ENCODE data around the gene MTMR2. TPM values are rescaled to one million over a fixed set of nuclear protein-coding genes. Genes with fewer than 3 reads are reported as not detected.

The MTMR2 gene
- total and polyA plus RNA-seq, 2 of the 13 experiments (the other 11 are each of a cell fraction or from before 2014, with no cell fraction given): 12.7 to 22.3 TPM

DNA sequence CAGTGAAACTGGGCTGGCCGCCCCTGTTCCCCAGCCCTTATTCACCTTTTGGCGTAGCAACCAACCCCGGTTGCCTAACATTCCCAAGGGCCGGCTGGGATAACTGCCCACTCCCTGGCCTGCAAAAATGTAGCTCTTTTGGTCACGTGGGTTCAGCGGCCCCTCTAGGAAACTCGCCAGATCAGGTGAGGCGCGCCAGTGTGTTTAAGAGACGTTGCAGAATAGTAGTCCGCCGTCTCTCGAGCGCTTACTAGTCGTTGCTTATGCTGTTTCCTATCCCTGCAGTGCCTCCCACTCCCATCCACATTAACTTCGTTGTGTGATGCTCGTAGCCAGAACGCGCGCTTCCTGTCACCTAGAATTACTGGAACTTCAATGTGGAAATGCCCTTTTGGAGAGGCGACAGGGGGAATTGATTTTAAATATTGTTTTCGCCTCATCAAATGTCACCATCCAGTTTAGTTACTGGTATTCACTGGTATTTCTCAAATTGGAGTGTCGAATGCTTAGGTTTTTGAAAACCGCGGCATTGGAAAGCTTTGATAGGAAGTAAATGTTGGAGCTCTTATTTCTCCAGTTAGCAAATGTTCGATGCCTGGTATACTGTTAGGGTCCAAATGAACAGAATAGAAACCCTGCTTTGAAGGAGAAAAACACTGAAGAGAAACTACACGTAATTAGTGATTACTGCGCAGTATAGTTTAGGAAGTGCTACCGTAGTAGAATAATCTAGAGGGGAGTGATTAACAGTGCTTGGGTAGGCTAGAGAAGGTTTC is 132.8 kb downstream of the MTMR2 start (continued):
- TF ChIP-seq, protein P1, sequence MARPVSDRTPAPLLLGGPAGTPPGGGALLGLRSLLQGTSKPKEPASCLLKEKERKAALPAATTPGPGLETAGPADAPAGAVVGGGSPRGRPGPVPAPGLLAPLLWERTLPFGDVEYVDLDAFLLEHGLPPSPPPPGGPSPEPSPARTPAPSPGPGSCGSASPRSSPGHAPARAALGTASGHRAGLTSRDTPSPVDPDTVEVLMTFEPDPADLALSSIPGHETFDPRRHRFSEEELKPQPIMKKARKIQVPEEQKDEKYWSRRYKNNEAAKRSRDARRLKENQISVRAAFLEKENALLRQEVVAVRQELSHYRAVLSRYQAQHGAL (CRISPR knock-in tag; IDR thresholded peaks at IDR 0.05; ENCODE audit: not compliant biosample characterization): peak; percentile 28
- no peak for TF ChIP-seq HOXD1 (CRISPR knock-in tag; IDR thresholded peaks at IDR 0.05)
- TF ChIP-seq MEIS2 (CRISPR knock-in tag; IDR thresholded peaks at IDR 0.05): no peak
- 0 out of 2 replicates have a peak, but pooled peaks have one; percentile 36 for TF ChIP-seq FOXJ3 (CRISPR knock-in tag; IDR thresholded peaks at IDR 0.05; ENCODE audit: borderline replicate concordance)
- TF ChIP-seq ZFP62 (CRISPR knock-in tag; IDR thresholded peaks at IDR 0.05): 0 out of 2 replicates have a peak, but pooled peaks have one; percentile 16
- TF ChIP-seq ZC3H4 (CRISPR knock-in tag; IDR thresholded peaks at IDR 0.05; ENCODE audit: borderline replicate concordance): 0 out of 2 replicates have a peak, but pooled peaks have one; percentile 15
- TF ChIP-seq KAT7 (CRISPR knock-in tag; IDR thresholded peaks at IDR 0.05; ENCODE audit: borderline replicate concordance): no peak
- no peak for TF ChIP-seq ZNF382 (CRISPR knock-in tag; IDR thresholded peaks at IDR 0.05; ENCODE audit: borderline replicate concordance)
- TF ChIP-seq RXRB (CRISPR knock-in tag; IDR thresholded peaks at IDR 0.05; ENCODE audit: borderline replicate concordance): 0 out of 2 replicates have a peak, but pooled peaks have one; percentile 7
- no peak for TF ChIP-seq ZNF772 (CRISPR knock-in tag; IDR thresholded peaks at IDR 0.05)
- TF ChIP-seq RAD51 (IDR thresholded peaks at IDR 0.05; ENCODE audit: borderline replicate concordance): peak; percentile 89
- no peak for TF ChIP-seq PPARG (CRISPR knock-in tag; conservative IDR thresholded peaks at IDR 0.05)
- TF ChIP-seq TBX3 (IDR thresholded peaks at IDR 0.05; ENCODE audit: borderline replicate concordance): no peak
- 0 out of 2 replicates have a peak, but pooled peaks have one; percentile 27 for TF ChIP-seq SMYD3 (CRISPR knock-in tag; IDR thresholded peaks at IDR 0.05)
- no peak for TF ChIP-seq PITX1 (CRISPR knock-in tag; IDR thresholded peaks at IDR 0.05)
- TF ChIP-seq EP300 (IDR thresholded peaks at IDR 0.05; ENCODE audit: low read depth in 2 of 2, low read length in 2 of 2): no peak
- TF ChIP-seq EP300 (CRISPR knock-in tag; IDR thresholded peaks at IDR 0.05; ENCODE audit: borderline replicate concordance): no peak
- TF ChIP-seq, protein P2, sequence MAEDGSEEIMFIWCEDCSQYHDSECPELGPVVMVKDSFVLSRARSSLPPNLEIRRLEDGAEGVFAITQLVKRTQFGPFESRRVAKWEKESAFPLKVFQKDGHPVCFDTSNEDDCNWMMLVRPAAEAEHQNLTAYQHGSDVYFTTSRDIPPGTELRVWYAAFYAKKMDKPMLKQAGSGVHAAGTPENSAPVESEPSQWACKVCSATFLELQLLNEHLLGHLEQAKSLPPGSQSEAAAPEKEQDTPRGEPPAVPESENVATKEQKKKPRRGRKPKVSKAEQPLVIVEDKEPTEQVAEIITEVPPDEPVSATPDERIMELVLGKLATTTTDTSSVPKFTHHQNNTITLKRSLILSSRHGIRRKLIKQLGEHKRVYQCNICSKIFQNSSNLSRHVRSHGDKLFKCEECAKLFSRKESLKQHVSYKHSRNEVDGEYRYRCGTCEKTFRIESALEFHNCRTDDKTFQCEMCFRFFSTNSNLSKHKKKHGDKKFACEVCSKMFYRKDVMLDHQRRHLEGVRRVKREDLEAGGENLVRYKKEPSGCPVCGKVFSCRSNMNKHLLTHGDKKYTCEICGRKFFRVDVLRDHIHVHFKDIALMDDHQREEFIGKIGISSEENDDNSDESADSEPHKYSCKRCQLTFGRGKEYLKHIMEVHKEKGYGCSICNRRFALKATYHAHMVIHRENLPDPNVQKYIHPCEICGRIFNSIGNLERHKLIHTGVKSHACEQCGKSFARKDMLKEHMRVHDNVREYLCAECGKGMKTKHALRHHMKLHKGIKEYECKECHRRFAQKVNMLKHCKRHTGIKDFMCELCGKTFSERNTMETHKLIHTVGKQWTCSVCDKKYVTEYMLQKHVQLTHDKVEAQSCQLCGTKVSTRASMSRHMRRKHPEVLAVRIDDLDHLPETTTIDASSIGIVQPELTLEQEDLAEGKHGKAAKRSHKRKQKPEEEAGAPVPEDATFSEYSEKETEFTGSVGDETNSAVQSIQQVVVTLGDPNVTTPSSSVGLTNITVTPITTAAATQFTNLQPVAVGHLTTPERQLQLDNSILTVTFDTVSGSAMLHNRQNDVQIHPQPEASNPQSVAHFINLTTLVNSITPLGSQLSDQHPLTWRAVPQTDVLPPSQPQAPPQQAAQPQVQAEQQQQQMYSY (CRISPR knock-in tag; IDR thresholded peaks at IDR 0.05): peak; percentile 14; the same call in 1 of the 2 replicates
- TF ChIP-seq, protein P3, sequence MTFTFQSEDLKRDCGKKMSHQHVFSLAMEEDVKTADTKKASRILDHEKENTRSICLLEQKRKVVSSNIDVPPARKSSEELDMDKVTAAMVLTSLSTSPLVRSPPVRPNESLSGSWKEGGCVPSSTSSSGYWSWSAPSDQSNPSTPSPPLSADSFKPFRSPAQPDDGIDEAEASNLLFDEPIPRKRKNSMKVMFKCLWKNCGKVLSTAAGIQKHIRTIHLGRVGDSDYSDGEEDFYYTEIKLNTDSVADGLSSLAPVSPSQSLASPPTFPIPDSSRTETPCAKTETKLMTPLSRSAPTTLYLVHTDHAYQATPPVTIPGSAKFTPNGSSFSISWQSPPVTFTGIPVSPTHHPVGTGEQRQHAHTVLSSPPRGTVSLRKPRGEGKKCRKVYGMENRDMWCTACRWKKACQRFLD (CRISPR knock-in tag; IDR thresholded peaks at IDR 0.05; ENCODE audit: borderline replicate concordance): 0 out of 2 replicates have a peak, but pooled peaks have one; percentile 1

Data from HepG2 (cell line).